Measurements from ENCODE around the gene SLC24A3. TPM values are rescaled to one million over a fixed set of nuclear protein-coding genes. Genes with fewer than 3 reads are reported as not detected.
"Not testable (repeated sequence)": the region's sequence is repeated elsewhere in the genome, so short reads cannot be mapped to it uniquely, and the experiment has no call there.

The SLC24A3 gene
- total RNA-seq, 1 donor from 2014 or later: not detected

DNA sequence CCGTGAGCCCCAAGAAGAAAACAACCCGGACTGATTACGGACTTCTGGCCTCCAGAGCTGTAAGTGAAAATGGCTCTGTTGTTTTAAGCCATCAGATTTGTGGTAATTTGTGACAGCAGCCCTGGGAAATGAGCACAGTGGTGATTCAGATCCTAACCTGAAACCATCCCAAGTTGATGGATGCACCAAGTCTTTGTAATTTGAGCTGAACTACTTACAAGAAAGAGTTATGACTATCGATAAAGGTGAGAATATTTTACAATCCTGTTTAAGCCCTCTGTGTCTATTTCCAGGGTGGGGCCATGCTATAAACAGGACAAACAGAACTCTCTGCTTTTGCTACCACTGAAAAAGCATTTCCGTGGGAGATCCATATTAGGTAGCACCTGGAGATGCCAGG is 526.5 kb downstream of the SLC24A3 start:
- no peak for DNase-seq (ENCODE audit: low read depth, low spot score)

DNA sequence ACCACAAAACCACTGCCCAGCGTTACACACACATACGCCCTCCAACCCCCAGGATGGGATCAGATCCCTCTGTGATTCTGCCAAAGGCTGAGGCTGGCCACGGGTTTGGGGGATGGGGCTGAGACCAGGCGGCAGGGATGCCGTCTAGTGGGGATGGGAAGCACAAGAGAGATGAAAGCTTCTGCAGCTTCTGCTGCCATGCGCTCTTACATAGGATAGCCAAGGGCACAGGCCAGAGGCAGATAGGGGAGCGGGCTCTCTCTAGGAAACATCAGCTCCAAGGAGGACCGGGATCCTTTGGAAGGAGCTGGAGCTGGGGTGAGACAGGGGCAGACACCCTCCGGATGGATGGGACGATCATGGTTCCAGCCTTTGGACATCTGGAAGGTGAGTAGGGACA is 526.9 kb downstream of the SLC24A3 start:
- DNase-seq (ENCODE audit: low read depth, low spot score): no peak

DNA sequence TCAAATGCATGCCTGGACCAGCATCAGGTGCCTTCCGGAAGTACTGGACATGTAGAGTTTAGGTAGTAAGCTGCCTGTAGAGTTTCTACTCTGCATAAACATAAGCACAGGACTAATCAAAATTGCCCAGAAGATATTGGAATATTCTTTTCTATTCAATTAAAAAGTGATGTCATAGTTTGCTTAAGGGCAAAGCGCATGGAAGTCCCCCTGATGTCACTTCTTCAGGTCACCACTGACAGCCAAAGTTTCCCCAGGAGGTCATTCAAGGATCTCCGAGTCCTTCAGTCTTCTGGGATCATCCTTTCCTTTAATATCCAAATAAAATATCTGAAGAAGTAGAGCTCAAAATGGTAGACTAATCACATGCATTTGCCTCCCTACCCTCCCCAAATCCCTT is 528.1 kb downstream of the SLC24A3 start:
- DNase-seq (ENCODE audit: low read depth, low spot score): no peak

DNA sequence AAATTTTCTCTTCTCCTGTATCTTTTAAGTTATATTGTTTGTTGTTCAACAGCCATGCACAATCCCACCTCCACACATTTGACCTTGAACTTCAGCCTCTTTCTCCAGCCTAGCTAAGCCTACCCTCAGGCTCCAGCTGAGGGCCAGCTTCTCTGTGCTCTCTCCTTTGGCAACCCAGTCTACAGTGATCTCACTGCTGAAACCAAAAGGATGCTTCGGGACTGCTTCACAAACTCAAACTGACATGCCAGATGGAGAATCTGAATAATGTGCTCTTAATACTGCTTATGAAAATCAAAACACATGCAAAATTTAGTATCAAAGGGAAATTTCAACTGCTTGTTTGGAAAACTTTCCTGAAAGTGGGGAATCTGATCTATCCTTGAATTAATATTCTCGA is 529.5 kb downstream of the SLC24A3 start:
- DNase-seq (ENCODE audit: low read depth, low spot score): no peak

GRCh38 chr20:19742974-19743639 is 530.7 kb downstream of the SLC24A3 start:
- DNase-seq (ENCODE audit: low read depth, low spot score): no peak

DNA sequence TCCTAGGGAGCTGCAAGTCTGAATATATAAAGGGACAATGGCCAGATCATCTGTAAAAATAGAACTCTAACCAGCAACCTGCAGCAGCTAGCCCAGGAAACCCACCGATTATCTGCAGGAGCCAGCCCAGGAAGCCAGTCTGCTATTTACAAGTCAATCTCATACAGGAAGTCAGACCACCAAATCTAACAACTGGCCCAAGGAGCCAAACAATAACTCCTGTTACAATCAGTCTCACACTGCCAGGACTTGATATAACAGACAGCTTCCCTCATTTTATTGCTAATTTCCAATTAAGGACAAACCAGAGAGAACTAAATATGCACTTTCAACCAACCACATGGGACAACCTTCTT is 531.2 kb downstream of the SLC24A3 start:
- DNase-seq (ENCODE audit: low read depth, low spot score): no peak

DNA sequence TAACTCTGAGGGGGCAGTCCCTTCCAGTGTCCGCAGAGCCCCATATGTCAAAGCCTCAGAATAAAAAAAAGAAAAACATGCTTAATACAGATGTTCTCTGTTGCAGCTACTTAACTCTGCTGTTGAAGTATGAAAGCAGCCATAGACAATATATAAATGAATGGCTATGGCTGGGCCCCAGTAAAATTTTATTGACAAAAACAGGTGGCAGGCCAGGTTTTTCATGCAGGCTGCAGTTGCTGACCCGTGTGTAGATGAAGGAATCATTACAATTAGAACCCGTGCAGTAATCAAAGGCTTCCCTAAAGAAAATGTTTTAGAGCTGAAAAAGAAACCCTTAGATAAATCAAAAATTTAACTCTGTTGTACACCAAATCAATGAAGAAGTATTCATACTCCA is 532.7 kb downstream of the SLC24A3 start:
- DNase-seq (ENCODE audit: low read depth, low spot score): no peak

DNA sequence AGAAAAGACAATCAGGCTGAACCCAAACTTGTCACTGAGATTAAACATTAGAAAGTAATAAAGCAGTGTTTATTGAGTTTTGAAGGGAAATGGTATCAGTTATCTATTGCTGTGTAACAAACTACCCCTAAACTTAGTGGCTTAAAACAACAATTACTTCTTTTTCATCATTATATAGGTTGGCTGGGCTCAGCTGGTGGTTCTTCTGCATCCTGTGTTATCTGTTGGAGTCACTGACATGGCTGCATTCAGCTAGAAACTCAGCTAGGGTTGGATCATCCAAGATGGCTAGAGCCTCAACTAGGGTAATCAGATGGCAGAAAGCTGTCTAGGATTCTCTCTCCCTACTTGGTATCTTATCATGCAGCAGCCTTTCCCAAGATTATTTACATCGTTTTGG is 533.1 kb downstream of the SLC24A3 start:
- no peak for DNase-seq (ENCODE audit: low read depth, low spot score)

- no peak for DNase-seq (ENCODE audit: low read depth, low spot score)
Observed at GRCh38 chr20:19746396-19746795, 534.0 kb downstream of the SLC24A3 start.

DNA sequence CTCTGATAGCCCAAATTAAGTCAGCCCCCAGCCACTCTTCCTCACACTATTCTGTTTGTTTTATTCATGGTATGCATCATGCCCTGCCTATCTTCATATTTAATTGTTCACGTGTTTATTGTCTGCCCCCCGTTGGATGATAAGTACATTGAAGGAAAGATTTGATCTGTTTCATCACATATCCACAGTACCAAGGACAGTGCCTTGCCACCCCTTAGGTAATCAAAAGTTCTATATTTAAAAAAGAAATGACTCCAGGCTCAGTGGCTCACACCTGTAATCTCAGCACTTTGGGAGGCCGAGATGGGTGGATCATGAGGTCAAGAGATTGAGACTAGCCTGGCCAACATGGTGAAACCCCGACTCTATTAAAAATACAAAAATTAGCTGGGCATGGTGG is 535.5 kb downstream of the SLC24A3 start:
- DNase-seq (ENCODE audit: low read depth, low spot score): no peak

DNA sequence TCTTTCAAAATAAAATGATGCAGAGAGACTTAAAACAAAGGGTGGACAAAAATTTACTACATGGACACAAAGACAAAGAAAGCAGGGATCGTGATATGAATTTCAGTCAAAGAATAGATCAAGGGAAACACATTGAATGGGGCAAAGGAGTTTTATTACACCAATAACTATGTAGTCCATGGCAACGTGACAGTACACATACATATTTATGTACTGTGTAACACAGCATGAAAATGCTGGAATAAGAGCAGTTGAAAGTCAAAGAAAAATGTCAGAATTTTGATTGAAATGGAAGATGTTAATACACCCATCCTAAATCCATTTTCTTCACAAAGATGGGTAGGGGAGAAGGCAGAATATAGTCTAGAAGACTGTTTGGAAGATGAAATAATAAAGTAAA is 536.2 kb downstream of the SLC24A3 start:
- no peak for DNase-seq (ENCODE audit: low read depth, low spot score)

- DNase-seq (ENCODE audit: low read depth, low spot score): no peak
Observed at GRCh38 chr20:19749618-19750071, 537.2 kb downstream of the SLC24A3 start.

DNA sequence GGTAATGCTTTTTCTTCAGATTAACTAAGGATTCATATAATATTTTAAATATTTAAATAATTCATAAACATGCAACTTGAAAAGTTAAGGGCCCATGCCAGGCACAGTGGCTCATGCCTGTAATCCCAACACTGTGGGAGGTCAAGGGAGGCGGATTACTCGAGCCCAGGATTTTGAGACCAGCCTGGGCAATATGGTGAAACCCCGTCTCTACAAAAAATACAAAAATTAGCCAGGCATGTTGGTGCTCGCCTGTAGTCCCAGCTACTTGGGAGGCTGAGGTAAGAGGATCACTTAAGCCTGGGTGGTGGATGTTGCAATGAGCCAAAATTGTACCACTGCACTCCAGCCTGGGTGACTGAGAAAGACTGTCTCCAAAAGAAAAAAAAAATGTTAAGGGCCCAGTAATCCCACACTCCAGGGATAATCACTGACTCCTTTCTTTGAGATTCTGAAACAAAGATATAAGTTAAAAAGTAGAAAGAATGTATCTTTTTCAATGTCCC is 537.7 kb downstream of the SLC24A3 start:
- no peak for DNase-seq (ENCODE audit: low read depth, low spot score)

GRCh38 chr20:19750907-19751636 is 538.6 kb downstream of the SLC24A3 start:
- DNase-seq (ENCODE audit: low read depth, low spot score): no peak

GRCh38 chr20:19754201-19754600 is 541.8 kb downstream of the SLC24A3 start:
- DNase-seq (ENCODE audit: low read depth, low spot score): not testable (repeated sequence)

DNA sequence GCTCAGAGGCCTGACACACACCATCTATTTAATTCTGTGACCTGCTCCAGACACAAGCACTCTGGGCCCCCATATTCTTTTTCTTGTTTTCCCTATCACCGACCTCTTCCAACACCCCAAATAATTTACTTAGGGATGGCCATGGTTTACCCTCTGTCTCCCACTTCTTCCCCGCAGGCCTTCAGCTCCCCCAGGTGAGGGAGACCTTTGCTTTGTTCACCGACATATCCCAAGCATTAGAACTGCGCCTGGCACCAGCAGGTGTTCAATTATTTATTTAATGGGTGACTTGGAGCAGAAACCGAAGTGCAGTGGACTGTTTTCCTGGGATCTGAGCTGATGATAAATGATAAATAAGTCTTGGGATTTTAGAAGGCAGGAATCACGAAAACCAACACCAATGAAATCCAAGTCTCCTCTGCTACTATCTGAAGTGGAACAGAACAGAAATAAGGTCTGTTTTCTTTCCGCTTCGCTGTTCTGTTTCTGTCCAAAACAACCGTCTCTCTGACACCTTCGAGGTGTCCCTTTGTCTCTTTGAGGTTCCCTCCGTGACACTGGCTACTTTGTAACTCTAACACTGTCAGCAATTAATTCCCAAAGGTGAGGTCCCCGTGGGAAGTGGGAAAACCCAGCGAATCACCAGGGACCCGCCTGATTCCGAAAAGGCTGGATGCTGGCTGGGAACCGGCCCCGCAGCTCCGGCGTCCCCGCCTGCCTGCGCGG is 544.5 kb downstream of the SLC24A3 start:
- DNase-seq (ENCODE audit: low read depth, low spot score): no peak

GRCh38 chr20:19757487-19758132 is 545.2 kb downstream of the SLC24A3 start:
- peak; percentile 69 for DNase-seq (ENCODE audit: low read depth, low spot score)

DNA sequence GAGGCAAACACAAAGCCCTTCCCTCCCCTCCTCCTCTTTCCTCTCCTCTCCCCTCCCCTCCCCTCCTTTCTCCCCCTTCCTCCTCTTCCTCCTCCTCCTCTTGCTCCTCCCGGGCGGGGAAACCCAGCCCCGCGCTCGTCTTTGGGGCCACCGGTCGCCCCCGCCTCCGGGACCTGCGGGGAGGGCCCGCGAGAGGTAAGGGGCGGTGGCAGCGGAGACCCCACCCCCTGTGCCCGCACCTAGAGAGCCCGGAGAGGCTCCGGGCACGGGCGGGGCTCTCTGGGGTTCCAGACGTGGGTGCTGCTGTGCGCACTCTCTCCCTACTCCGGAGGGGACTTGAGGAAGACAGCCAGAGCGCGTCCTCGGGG is 545.7 kb downstream of the SLC24A3 start, which contains the start of gene RIN2:
Gene RIN2, plus strand, starts transcription at position 126 of the 368 bp plus-strand sequence. CDS start 131,344 bp downstream, outside the sequence.
- no peak for DNase-seq (ENCODE audit: low read depth, low spot score)

DNA sequence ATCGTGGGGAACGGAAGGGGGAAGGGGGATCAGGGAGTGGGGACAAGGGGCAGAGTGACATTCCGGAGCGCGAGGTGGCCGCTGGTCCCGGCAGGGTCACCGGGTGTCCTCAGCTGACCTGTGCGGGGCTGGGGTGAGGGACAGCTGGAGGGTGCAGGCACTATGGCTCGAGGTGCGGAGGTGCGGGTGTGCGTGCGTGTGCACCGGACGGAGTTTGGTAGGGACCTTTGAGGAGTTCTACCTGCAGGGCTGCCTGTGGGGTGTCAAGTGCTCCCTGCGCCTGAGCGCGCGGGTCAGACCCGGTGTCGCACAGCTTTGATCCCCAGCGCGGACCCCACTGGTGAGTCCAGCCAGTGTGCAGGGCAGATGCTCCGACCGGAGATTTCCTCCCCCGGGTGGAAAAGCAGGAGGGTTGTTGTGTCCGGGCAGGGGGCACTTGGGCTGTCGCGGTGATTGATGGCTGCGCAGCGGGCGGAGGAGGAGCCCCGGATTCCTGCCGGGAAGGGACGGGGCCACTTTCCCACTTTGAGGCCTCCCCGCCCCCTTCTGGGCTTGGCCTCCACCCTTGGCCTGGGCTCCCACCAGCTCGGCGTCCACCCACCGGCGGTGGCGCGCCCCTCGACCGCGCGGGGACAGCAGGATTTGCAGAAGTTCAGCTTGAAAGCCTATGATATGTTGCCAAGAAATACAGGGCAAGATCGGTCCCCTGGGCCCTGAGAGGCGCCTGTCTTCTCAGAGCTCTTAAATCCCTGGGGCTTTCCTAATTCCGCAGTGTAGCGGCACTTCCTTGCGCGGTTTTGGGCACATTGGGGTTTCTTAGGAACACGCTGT is 546.3 kb downstream of the SLC24A3 start:
- no peak for DNase-seq (ENCODE audit: low read depth, low spot score)

DNA sequence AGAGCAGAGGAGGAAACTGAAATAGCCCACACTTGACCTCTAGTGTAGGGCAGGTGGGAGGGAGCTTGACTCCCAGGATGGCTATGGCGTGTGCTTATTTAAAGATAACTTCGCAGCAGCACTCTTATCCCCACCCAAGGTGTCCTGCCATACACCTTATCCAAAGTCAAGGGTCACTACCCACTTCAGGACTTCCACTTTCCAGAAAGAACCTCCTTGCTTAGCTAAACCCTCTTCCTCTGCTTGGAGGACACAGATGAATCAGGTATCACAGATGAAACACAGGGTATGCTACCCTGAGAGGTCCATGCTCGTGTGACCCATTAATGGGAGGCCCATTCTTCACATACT is 547.9 kb downstream of the SLC24A3 start:
- DNase-seq (ENCODE audit: low read depth, low spot score): no peak

GRCh38 chr20:19761326-19761725 is 548.9 kb downstream of the SLC24A3 start:
- no peak for DNase-seq (ENCODE audit: low read depth, low spot score)

Data from pulmonary artery endothelial cell (primary cell).